PC-3 (cell line): ENCODE measurements around the gene IFT43.

ENCODE experiments used
- EZH2 ChIP-seq: fragments of 300-600 bp; sonication (generic); IDR thresholded peaks from one replicate; pipeline ENCODE4 v1.6.1; 2017; ENCODE audit warnings: antibody characterized with exemption, mild to moderate bottlenecking, low read length; ENCODE audit not compliant: unreplicated experiment
- TF ChIP-seq, protein P1 (sequence below): fragments of 300-600 bp; sonication (generic); conservative IDR thresholded peaks from 2 replicates; pipeline ENCODE4 v1.5.1; 2017; ENCODE audit warnings: antibody characterized with exemption, low read depth, mild to moderate bottlenecking, low read length

DNA sequence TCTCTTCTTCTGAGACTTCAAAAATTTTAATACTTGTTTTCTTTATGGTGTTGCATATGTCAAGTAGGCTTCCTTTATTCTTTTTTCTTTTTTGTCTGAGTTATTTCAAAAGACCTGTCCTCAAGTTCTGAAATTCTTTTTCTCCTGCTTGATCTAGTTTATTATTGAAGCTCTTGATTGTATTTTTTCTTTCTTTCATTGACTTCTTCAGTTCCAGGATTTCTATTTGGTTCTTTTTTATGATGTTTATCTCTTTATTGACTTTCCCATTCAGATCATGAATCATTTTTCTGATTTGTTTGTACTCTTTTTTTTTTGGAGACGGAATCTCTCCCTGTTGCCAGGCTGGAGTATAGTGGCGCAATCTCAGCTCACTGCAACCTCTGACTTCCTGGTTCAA, 34.1 kb downstream of the IFT43 start:
- TF ChIP-seq, protein P1, sequence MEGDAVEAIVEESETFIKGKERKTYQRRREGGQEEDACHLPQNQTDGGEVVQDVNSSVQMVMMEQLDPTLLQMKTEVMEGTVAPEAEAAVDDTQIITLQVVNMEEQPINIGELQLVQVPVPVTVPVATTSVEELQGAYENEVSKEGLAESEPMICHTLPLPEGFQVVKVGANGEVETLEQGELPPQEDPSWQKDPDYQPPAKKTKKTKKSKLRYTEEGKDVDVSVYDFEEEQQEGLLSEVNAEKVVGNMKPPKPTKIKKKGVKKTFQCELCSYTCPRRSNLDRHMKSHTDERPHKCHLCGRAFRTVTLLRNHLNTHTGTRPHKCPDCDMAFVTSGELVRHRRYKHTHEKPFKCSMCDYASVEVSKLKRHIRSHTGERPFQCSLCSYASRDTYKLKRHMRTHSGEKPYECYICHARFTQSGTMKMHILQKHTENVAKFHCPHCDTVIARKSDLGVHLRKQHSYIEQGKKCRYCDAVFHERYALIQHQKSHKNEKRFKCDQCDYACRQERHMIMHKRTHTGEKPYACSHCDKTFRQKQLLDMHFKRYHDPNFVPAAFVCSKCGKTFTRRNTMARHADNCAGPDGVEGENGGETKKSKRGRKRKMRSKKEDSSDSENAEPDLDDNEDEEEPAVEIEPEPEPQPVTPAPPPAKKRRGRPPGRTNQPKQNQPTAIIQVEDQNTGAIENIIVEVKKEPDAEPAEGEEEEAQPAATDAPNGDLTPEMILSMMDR = no peak
- no peak for TF ChIP-seq EZH2
